HG03135 (cell line): ENCODE data around the gene FOXO1.
A peak's percentile ranks its signal among the peaks of the same experiment; 100 is the strongest.
"Not testable (repeated sequence)": the region's sequence is repeated elsewhere in the genome, so short reads cannot be mapped to it uniquely, and the experiment has no call there.

ENCODE experiments used
- ATAC-seq: cut with Tn5 transposase; IDR thresholded peaks from one replicate; pipeline ENCODE4 v1.9.1; 2021; ENCODE audit warnings: mild to moderate bottlenecking, moderate library complexity; ENCODE audit not compliant: unreplicated experiment

FOXO1 gene

DNA sequence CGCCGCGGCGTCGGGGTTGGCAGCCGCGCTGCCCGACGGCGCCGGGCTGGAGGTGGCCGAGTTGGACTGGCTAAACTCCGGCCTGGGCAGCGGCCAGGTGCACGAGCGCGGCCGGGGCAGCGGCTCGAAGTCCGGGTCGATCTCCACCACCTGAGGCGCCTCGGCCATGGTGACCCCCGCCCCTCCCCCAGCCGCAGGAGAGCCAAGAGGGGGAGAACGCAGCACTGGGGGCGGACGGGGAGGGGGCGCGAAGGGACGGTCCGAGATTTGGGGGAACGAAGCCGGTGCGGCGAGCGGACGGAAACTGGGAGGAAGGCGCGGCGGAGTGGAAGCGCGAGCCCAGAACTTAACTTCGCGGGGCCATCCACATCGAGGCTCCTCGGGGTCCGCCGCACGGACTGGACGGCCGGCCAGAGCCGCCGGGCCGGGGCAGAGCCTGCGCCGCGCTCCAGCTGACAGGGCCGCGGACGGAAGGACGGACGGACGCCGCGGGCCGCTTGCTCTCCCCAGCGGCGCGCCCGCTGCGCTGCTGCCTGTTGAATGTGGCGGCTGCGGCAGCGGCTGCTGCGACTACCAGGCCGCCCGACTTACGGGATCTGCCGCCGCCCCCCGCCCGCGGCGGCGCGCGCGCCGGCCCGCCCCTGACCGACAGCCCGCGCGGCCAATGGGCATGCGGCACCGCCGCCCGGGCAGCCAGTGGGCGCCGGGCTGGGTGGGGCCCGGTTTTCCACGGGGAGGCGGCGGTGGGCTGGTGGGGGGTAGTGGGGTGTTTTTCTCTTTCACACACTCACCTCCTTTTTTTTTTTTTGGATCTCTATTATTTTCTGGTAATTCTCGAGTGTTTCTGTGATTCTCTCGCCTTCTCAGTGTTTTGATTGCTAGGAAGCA lies at the start of gene FOXO1:
TSS of gene FOXO1 (minus strand) at position 597 of the 888 bp plus-strand sequence. CDS start at position 168, 429 bp downstream.
- ATAC-seq: peak; percentile 51

DNA sequence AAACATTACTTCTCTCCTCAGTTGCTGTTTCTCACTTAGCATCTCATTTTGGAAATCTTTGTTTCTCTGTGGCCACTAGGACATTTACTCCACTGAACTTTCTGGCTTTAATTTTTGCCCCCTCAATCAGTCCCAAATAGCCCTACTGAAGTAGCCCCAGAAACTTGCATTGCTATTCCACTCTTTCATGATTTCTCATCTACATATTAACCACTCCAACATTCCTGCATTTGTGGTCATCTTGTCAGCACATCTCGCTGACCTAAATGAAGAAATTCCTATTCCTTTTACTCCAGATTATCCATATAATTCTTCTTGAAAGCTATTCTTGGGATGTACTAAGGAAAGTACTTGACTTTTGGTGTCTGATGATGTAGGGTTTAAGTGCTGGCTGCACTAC lies 48.0 kb upstream of the FOXO1 start:
- not testable (repeated sequence) for ATAC-seq

DNA sequence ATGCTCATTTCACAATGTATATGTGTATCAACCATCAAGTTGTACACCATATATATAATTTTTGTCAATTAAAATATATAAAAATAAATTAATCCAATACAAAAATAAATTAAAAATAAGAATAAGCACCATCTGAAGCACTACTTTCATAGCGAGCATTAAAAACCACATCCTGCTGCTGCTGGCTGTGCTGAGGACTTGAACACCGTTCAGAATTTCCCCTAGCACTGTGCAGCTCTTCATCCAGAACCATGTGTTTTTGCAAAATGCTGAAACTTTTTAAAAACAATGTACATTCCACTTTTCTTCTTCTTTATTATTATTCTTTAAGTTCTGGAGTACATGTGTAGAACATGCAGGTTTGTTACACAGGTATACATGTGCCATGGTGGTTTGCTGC lies 40.0 kb upstream of the FOXO1 start:
- ATAC-seq: no peak

DNA sequence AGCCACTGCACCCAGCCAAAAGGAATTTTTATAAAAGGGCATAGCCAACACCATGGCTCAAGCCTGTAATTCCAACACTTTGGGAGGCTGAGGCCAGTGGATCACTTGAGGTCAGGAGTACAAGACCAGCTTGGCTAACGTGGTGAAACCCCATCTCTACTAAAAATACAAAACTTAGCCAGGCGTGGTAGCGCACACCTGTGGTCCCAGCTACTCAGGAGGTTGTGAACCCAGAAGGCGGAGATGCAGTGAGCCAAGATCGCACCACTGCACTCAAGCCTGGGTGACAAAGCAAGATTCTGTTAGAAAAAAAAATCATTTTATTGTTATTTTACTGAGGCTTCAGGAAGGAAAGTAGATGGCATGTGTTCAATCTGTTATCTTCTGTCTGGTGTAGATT lies 31.3 kb upstream of the FOXO1 start:
- peak; percentile 62 for ATAC-seq

DNA sequence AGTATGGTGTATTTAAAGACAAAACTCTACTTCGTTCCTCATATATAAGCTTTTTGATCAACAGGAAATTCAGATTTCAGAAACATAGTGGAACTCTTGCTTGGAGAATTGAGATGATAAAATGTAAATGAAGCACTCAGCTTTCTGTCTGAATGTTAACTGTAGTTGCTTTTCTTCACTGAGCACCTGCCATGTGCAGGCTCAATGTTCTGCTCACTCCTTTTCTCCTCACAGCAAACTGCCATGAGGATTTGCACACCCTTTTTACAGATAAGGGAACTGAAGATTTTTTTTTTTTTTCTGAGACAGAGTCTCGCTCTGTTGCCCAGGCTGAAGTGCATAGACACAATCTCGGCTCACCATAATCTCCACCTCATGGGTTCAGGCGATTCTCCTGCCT lies 28.0 kb upstream of the FOXO1 start:
- no peak for ATAC-seq

DNA sequence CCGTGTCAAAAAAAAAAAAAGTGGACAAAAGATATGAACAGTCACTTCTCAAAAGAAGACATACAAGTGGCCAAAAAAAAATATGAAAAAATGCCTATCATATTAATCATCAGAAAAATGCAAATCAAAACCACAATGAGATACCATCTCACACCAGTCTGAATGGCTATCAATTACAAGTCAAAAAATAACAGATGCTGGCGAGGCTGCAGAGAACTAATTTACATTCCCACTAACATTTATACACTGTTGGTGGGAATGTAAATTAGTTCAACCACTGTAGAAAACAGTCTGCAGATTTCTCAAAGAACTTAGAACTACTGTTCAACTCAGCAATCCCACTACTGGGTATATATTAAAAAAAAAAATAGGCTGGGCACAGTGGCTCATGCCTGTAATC lies 26.5 kb upstream of the FOXO1 start:
- peak; percentile 52 for ATAC-seq

DNA sequence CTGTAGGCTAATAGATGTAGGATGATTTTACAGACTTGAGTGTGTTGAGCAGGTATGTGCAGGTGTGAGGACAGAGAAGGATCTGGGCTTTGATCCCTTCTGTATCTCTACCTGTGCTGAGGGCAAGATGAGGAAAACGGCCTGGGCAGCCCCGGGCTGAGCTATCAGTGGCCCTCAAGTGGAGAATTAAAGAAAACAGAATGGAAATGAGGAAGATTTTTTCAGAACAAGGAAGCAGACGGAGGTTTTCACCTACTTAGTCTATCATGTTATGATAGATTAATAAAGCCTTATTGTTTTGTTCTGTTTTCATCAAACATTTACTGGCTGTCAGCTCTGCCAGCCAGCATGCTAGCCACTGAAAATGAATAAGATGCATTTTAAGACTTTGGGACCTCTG lies 22.3 kb upstream of the FOXO1 start:
- no peak for ATAC-seq

DNA sequence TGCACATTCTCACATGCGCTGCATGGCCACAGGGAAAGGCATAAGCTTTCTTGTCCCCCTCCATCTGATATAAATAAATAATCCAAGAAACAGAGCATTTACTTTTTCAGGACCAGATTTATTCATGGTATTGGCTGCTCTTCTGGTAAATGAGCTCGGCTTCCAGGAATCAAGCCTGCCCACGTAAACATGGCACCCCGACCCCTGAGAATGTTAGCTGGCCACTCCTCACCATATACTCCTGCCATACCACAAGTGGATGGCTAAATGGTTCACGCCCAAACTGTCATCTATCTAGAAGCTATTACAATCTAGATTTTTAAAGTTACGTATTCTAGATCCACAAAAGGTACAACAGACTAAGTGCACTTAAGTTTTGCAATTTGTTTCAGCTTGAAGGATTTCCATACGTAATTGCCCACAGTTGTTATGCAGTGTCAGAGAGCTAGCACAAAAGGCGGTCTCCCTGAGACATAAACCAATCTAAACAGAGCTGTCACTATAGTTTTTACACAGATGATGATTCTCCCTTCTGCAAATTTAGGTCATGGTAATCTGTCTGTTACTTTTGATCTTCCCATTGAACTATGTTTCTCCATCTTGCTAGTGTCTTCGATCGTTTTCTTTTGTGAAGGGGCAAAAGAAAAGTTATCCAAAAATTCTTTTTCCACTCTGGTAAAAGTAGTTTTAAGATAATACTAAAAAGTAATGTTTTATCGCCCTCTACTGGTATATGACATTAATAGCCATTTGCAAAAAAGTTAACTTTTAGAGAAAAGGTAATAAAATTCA lies 16.2 kb upstream of the FOXO1 start:
- no peak for ATAC-seq

DNA sequence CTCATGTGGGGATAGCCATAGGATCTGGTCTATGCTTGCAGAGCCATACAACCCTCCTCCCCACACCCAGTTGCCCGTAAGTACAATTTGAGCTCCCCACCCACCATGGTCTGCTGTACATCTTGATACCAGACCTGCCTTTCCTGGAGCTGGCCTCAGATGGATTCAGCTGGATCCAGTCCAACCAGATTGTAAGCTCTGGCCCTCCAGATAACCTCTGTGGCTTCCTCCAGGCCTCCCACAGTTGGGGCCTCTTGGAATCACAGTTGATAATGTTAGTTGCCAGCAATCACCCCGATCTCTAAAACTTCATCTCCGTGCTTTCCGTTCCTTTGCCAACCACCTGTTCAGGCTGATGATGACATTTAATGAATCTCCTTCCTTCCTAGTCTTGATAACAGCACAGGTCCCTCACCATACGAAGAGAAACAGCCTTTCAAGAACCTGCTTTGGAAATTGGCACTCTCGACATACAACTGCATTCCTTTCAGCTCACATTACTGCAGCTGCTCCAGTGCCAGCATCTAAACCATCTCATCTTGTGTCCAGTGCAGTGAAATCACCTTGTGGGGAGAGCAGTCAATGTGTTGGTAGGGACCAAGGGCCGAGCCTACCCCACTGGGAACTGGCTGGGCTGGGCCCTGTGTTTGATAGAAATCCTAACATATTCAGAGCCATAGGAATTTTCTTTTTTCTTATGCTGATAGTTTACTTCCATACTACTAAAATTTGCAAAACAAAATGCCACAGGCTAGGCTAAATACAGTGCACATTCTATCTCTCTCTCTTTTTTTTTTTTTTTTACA lies 15.1 kb upstream of the FOXO1 start:
- no peak for ATAC-seq

DNA sequence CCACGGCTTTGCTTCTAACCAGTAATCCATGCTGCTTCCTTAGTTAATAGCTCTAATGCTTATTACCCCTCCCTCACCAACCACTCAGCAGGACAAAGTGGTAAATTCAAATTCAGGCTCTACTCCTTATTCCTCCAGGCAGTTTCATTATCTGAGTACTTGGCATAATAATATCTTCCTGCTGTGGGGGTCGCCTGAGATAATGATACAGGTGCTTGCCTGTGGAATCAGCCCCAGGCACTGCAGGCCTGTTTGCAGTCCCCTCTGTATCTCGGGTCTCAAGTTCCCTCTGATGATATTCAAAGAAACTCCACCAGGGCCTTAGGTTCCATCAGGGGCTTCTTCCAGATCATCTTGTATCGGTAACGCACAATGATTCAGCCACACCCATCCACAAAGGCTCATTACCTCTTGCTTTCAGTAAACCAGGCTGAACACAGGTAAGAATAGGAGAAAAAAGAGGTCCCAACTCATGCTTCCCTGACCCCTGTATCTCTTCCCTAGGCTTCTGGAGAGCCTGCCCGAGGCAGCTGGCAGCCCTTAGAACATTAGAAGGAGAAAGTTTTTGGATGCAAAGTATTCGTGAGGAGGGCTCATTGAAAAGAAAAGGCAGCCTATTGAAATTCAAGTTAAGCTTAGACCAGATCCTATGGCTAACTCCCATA lies 14.3 kb upstream of the FOXO1 start:
- ATAC-seq: no peak

DNA sequence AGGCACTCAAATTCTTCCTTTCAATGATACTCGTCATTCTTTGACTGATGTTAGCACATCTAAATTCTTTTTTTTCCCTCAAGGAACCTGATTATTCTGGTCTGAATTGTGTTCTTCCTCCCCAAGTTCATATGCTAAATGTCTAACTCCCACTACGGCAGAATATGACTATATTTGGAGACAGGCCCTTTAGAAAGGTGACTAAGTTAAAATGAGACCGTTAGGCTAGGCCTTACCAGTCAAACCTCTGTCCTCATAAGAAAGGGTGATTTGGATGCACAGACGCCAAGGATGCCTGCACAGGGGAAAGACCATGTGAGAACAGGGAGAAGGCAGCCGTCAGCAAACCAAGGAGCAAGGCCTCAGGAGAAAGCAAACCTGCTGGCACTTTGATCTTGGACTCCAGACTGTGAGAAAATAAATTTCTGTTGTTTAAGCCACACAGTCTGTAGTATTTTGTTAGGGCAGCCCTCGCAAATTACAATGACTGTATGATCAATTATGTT lies 13.1 kb upstream of the FOXO1 start:
- no peak for ATAC-seq

DNA sequence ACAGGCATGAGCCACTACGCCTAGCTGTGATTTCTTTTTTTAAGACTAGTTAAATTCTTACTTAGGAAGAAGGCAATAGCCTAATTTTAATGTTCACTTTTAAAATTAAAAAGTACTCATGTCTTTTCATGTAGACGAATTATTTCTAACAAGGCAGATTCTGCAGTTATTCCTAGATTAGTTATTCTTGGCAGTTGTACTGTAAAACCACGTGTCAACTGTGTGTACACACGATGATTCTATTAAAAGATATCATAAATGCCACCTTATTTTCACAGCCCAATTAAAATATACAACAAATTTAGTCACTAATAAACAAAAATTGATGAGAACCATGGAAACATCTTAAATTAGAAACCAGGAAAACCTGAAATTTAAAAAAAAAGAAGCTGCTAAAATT lies 10.6 kb upstream of the FOXO1 start:
- no peak for ATAC-seq

DNA sequence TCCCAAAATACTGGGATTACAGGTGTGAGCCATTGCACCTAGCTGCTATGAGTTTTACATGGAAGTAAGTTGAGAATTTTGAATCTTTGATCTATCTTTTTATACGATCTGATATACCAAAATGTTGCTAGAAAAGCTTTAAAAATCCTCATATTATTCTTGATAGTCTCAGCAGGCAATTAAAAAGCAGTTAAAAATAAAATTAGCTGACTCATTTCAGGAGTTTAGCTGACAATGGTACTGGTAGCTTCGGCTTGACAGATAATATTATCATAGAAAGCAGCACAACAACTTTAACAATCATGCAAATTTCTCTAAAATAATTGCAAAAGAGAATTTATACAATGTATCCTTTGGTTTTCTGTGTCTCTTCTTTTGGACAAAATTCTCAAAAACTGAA lies 9.6 kb upstream of the FOXO1 start:
- no peak for ATAC-seq

DNA sequence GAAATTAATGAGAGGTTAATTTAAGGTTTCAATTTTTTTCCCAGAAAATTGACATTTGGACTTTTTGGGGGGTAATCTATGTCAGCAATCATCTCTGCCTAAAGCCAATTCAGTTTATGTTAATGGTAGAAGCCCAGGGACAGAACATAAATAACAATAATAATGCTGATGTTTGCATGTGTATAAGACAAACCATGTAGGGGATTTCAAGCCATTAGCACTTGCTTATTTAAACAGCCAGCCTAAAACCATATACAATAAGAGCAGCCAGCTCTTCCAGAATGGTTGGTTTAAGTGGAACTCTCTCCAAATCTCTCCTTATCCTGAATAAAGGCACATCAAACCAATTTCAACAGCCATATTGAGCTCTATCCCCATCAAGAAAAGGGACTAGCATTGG lies 7.0 kb upstream of the FOXO1 start:
- ATAC-seq: no peak

DNA sequence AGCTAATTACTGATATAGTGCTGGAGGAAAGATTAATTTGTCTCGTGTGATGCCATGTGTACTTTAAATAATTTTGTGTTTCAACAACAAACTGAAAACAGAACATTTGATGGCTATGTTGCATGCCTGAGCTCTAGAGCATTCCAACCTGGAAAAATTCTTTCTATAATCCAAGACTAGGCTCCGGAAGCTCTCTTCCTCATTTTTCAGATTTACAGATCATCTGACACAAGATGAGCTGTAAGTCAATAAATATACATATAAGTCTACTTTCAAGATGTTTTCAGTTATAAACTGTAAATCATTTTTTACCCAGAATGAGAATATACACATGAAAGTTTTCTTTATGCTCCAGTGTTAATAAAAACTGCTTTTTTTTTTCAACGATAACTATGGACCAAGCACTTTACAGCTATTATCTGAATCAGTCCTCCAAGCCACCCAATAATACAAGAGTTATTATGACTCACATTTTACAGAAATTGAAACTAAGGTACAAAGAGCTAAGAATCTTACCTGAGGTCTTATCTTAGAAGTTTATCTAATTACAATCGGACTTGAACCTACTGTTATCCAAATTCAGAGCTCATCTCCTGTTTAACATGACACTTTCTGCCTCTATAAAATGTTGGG lies 6.4 kb upstream of the FOXO1 start:
- no peak for ATAC-seq

DNA sequence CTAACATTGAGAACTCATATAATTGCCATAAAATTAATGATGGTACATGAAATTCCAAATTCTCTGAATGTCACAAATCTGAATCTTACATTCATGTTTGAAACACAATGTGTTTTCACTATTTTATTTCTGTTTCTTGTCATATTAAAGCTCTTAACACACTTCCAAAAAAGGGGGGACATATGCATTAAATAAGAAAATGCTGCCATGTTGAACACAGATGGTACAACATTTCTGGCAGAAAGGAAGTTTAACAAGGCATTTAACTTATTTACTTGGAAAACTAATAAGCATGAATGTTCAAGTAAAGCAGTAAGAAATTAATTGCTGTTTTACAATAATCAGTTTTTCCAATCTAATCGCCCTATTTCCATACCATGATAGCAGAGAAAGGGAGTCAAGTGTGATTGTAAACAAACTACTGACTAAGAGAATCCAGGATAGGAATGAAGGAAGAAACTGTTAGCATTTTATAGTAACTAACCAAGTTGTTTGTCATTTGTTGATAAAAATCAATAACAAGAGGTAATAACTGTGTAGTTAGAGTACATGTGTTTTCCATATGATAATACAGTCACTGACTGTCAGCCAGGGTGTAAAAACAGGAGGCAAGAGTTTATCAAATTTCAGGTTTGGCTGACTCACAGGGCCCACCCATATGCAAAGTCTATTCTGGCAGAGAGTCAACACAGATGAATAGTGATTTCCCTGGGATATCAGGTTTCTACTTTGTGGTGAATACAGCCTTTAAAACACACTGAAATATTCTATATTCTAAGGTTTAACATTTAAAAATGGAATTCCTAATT lies 5.7 kb upstream of the FOXO1 start:
- ATAC-seq: no peak

DNA sequence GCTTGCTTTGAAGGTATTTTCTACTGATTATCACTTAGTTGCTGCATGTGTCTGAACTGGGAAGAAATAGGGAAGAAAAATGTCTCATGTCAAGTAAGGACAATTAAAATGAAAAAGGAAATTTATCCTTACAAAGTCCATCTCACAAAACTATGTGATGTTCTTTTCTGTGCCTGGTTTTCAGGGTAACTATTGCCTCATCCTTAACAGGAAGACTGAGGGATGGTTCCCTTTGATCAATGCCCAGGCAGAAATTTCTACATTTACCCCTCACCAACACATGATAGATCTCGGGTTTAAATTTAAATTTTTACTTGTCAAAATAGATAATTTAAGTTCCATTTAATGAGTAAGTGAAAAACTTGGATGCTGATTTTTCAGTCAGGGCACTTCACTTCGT lies 3.9 kb upstream of the FOXO1 start:
- no peak for ATAC-seq

DNA sequence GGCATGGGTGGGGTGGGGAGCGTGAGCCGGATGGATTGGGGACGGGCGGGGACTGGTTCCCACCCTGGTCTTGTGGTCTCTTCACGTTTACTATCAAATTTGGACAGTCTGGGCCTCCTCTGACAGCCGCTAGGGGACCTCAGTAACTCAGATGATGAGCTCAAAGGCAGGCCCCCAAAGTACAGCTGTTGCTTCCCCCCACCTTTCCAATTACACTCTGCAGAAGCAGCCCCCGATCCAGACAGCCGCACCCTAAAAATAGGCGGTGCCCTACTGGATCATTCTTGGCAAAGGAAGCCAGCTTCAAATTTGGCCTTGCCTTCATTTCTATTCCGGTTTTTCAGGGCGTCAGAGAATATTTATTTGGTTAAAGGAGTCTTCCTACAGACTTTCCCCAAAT lies 1.9 kb upstream of the FOXO1 start:
- ATAC-seq: no peak

DNA sequence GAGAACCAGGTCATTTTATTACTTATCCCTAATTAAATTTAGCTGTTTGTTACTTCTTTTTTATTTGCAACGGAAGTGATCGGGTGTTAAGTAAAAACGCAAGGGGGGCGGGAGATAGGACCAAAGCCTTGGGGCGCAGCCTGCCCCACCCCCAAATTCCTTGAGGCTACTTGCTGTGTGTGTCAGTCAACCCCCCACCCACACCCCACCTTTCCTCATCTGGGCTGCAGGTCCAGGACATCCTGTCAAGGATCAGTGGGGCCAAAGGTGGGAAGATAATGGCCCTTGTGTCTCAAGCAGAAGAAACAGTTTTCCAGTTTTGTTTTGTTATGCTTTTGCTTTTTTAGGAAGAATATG lies 1.2 kb upstream of the FOXO1 start:
- ATAC-seq: no peak
